ENCODE data around the gene ITGA5.

GRCh38 chr12:54375259-54375579, 43.8 kb downstream of the ITGA5 start:
- TF ChIP-seq, protein P1, sequence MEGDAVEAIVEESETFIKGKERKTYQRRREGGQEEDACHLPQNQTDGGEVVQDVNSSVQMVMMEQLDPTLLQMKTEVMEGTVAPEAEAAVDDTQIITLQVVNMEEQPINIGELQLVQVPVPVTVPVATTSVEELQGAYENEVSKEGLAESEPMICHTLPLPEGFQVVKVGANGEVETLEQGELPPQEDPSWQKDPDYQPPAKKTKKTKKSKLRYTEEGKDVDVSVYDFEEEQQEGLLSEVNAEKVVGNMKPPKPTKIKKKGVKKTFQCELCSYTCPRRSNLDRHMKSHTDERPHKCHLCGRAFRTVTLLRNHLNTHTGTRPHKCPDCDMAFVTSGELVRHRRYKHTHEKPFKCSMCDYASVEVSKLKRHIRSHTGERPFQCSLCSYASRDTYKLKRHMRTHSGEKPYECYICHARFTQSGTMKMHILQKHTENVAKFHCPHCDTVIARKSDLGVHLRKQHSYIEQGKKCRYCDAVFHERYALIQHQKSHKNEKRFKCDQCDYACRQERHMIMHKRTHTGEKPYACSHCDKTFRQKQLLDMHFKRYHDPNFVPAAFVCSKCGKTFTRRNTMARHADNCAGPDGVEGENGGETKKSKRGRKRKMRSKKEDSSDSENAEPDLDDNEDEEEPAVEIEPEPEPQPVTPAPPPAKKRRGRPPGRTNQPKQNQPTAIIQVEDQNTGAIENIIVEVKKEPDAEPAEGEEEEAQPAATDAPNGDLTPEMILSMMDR (conservative IDR thresholded peaks at IDR 0.05; ENCODE audit: low read depth, low read length): no peak
- TF ChIP-seq EZH2 (IDR thresholded peaks at IDR 0.05; ENCODE audit: low read length, unreplicated experiment) (no peak), EZH2phosphoT487 (IDR thresholded peaks at IDR 0.05; ENCODE audit: borderline replicate concordance, low read length) (no peak)
